Aortic smooth muscle cell (primary cell): Measurements from ENCODE around the gene APPL1. TPM values are rescaled to one million over a fixed set of nuclear protein-coding genes. Genes with fewer than 3 reads are reported as not detected.

Experiments
- total RNA-seq: library from RNA; depleted of rRNA; stranded (reverse); fragments of >200 nt; gene quantifications from 2 replicates; pipeline ENCODE4 v1.2.3, GENCODE V29; 2014

APPL1 gene
- 34.8 and 35.9 TPM in 2 replicates for total RNA-seq

GRCh38 chr3:57227204-57227929, at the start of gene APPL1:
Gene APPL1, plus strand, starts transcription at chr3:57227729. Its CDS starts 155 bp downstream, at chr3:57227884.

GRCh38 chr3:57199895-57200297, 27.6 kb upstream of the APPL1 start, which contains the start of gene HESX1:
Gene HESX1, minus strand, starts transcription at chr3:57199978. Its CDS starts 60 bp downstream, at chr3:57199918.

GRCh38 chr3:57292159-57292896, 64.8 kb downstream of the APPL1 start, which contains the start of gene ASB14:
Gene ASB14, minus strand, starts transcription at chr3:57292685. Its CDS starts 652 bp downstream, at chr3:57292033.

Other genes starting within 250 kb of the APPL1 start
- gene SPATA12, start 167.1 kb upstream of the APPL1 start, total RNA-seq: under 0.01 and 0.06 TPM in 2 replicates
- 0.26 and 0.56 TPM in 2 replicates for gene IL17RD, start 62.4 kb upstream of the APPL1 start, total RNA-seq
- gene HESX1, start 27.8 kb upstream of the APPL1 start, total RNA-seq: 0.56 and 0.79 TPM in 2 replicates
- gene ASB14, start 65.0 kb downstream of the APPL1 start, total RNA-seq: under 0.01 TPM in 1 of 2 replicates, not detected in the other